HEK293T (cell line): Measurements from ENCODE around the gene GPS1.

Experiments used
- BHLHE40 ChIP-seq: fragments of 450-650 bp; IDR thresholded peaks from 2 replicates; pipeline ENCODE4 v1.6.1; 2016; ENCODE audit warnings: mild to moderate bottlenecking, moderate library complexity, borderline replicate concordance
- CTBP1 ChIP-seq: fragments of 450-650 bp; IDR thresholded peaks from 2 replicates; pipeline ENCODE4 v1.6.1; 2016; ENCODE audit warnings: borderline replicate concordance
- FOXA1 ChIP-seq: fragments of 450-650 bp; IDR thresholded peaks from 2 replicates; pipeline ENCODE4 v1.6.1; 2016; ENCODE audit warnings: mild to moderate bottlenecking
- HDGF ChIP-seq: fragments of 450-650 bp; IDR thresholded peaks from 2 replicates; pipeline ENCODE4 v1.6.1; 2017; ENCODE audit warnings: antibody characterized with exemption, borderline replicate concordance
- NFRKB ChIP-seq: fragments of 450-650 bp; IDR thresholded peaks from 2 replicates; pipeline ENCODE4 v1.6.1; 2016; ENCODE audit warnings: mild to moderate bottlenecking, moderate library complexity
- SUZ12 ChIP-seq: fragments of 450-650 bp; IDR thresholded peaks from 2 replicates; pipeline ENCODE4 v1.6.1; 2016; ENCODE audit warnings: mild to moderate bottlenecking
- TARDBP ChIP-seq: fragments of 450-650 bp; IDR thresholded peaks from 2 replicates; pipeline ENCODE4 v1.6.1; 2016
- ZNF384 ChIP-seq: fragments of 450-650 bp; IDR thresholded peaks from 2 replicates; pipeline ENCODE4 v1.6.1; 2016

- no peak for TF ChIP-seq SUZ12
- TF ChIP-seq HDGF = no peak
- no peak for TF ChIP-seq BHLHE40
- TF ChIP-seq ZNF384 = no peak
- TF ChIP-seq NFRKB = no peak
- TF ChIP-seq TARDBP = no peak
- TF ChIP-seq CTBP1 = no peak
- no peak for TF ChIP-seq FOXA1
These were observed 34.7 kb upstream of the GPS1 start for GRCh38 chr17:82016875-82017459.
